ENCODE results near the gene THBS2.

THBS2 gene

DNA sequence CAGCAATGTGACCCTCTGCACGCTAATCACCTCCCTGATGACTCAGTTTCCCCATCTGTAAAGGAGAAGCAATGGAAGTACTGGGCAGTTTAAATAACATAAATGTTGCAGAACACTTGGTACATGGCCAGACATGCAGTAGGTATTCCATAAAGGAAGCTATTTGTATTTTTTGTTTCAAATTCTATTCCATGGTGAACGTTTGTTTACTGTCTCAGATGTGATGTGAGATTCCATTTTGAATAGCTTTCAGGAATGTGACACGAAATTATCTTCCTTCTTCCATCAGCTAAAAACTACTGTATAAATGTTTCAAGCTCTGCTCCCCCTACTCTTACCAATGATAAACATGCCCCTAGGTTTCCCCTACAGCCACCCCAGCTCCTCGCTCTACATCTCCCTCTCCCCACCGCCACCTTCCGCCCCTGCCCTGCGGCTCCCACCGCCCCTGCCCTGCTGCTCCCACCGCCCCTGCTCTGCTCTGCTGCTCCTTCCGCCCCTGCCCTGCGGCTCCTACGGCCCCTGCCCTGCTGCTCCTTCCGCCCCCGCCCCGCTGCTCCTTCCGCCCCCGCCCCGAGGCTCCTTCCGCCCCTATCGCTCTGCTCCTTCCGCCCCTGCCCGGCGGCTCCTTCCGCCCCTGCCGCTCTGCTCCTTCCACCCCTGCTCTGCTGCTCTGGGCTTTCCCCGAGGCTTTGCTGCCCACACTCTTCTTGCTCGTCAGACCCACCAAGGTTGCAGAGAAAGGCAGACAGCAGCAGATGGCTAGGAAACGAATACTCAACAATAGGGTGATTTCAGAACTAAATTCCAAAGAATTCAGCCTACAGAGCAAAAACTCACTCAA, 78.9 kb downstream of the THBS2 start:
- no peak overlapping the region for H3K4me3 ChIP-seq (ENCODE audit: low read depth, low read length)
- no peak for DNase-seq (ENCODE audit: low read depth)
- no peak for TF ChIP-seq POLR2A (IDR thresholded peaks at IDR 0.05; ENCODE audit: extremely low read depth, insufficient read length)
- TF ChIP-seq, protein P1, sequence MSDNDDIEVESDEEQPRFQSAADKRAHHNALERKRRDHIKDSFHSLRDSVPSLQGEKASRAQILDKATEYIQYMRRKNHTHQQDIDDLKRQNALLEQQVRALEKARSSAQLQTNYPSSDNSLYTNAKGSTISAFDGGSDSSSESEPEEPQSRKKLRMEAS (IDR thresholded peaks at IDR 0.05; ENCODE audit: low read depth, low read length), result no peak
- TF ChIP-seq MYC (IDR thresholded peaks at IDR 0.05; ENCODE audit: low read depth, low read length), result no peak
- TF ChIP-seq, protein P2, sequence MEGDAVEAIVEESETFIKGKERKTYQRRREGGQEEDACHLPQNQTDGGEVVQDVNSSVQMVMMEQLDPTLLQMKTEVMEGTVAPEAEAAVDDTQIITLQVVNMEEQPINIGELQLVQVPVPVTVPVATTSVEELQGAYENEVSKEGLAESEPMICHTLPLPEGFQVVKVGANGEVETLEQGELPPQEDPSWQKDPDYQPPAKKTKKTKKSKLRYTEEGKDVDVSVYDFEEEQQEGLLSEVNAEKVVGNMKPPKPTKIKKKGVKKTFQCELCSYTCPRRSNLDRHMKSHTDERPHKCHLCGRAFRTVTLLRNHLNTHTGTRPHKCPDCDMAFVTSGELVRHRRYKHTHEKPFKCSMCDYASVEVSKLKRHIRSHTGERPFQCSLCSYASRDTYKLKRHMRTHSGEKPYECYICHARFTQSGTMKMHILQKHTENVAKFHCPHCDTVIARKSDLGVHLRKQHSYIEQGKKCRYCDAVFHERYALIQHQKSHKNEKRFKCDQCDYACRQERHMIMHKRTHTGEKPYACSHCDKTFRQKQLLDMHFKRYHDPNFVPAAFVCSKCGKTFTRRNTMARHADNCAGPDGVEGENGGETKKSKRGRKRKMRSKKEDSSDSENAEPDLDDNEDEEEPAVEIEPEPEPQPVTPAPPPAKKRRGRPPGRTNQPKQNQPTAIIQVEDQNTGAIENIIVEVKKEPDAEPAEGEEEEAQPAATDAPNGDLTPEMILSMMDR (IDR thresholded peaks at IDR 0.05; ENCODE audit: low read depth, low read length), result no peak

DNA sequence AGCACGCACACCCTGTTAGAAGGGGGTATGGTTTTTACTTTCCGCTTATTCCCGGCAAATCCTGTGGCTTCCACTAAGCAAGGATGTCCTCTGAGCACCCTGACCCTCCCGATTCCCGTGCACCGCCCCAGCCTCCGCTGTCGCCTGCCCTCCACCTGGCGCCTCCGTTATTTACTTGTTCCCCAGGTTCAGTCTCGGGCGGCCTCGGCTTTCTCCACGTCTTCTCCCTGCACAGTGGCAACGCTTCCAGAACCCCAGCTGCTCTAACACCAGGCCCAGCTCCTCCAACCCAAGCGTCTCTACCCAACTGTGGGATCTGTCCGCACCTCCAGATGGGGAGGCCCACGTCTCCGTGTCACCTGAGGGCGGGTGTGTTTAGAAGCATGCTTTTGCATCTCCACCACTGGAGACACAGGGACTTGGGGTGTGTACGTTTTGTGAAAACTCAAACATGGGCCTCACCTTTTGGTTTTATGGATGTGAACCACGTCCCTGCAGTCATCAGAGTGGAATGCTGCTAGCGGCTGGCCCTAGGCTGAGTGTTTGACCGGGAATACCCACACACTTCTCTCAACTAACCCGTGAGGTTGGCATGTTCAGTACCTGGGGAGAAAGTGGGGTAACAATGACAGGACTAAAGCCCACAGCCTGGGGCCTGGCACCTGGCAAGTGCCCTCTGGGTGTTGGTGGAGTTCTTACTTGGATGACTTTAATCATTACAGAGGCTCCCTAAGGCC, 79.9 kb downstream of the THBS2 start:
- DNase-seq (ENCODE audit: low read depth), result no peak

DNA sequence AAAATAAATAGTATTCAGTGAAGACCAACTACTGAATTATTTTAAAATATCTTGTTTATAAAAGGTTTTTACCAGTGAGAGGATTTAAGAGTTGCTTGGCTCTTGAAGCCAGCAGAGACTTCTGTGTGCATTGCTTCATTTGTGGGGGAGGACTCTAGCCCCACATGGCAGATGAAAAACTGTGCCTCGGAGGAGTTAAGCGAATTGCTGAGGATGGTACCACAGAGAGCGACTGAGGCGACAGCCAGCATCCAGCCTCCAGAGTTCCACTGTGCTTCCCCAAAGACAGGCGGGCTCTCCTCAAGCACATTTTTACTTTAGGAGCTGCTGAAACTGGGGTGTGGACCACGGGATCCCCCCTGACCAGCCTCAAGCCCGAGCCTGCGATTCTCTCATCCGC, 80.7 kb downstream of the THBS2 start:
- TF ChIP-seq POLR2A (IDR thresholded peaks at IDR 0.05; ENCODE audit: extremely low read depth, insufficient read length) (no peak), MYC (IDR thresholded peaks at IDR 0.05; ENCODE audit: low read depth, low read length) (peak; percentile 79; the same call in 1 of the 2 replicates)
- TF ChIP-seq, protein P2 (IDR thresholded peaks at IDR 0.05; ENCODE audit: low read depth, low read length), result no peak
- TF ChIP-seq, protein P1 (IDR thresholded peaks at IDR 0.05; ENCODE audit: low read depth, low read length), result peak; percentile 79
- DNase-seq (ENCODE audit: low read depth), result peak; percentile 90
- no peak overlapping the region for H3K4me3 ChIP-seq (ENCODE audit: low read depth, low read length)

More for the DNA sequence above, 79.9 kb downstream of the THBS2 start:
- TF ChIP-seq MYC (IDR thresholded peaks at IDR 0.05; ENCODE audit: low read depth, low read length) (no peak), POLR2A (IDR thresholded peaks at IDR 0.05; ENCODE audit: extremely low read depth, insufficient read length) (no peak)
- TF ChIP-seq, protein P2 (IDR thresholded peaks at IDR 0.05; ENCODE audit: low read depth, low read length), result no peak
- no peak overlapping the region for H3K4me3 ChIP-seq (ENCODE audit: low read depth, low read length)

DNA sequence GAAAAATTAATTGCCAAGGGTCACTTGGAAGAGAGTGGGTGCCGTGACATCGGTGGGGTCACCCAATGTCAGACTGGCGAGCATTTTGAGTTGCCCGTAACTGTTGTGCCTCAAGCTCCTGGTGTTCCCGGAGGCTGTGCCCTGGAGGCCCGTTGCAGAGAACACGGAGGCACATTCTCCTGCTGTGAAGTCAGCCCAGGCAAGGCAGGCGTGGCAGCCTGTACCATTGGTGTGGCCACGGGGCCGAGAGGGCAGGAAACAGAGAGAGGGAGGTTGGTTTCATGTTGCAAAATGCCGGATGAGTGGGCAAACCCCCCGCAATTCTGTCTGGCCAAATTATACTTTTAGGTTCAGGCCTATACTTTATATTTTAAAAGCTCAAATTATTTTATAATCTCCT, 81.2 kb downstream of the THBS2 start:
- no peak overlapping the region for H3K4me3 ChIP-seq (ENCODE audit: low read depth, low read length)
- TF ChIP-seq, protein P2 (IDR thresholded peaks at IDR 0.05; ENCODE audit: low read depth, low read length), result no peak
- TF ChIP-seq POLR2A (IDR thresholded peaks at IDR 0.05; ENCODE audit: extremely low read depth, insufficient read length) (peak; percentile 43), MYC (IDR thresholded peaks at IDR 0.05; ENCODE audit: low read depth, low read length) (peak; percentile 91)
- TF ChIP-seq, protein P1 (IDR thresholded peaks at IDR 0.05; ENCODE audit: low read depth, low read length), result peak; percentile 87
- DNase-seq (ENCODE audit: low read depth), result peak; percentile 95

DNA sequence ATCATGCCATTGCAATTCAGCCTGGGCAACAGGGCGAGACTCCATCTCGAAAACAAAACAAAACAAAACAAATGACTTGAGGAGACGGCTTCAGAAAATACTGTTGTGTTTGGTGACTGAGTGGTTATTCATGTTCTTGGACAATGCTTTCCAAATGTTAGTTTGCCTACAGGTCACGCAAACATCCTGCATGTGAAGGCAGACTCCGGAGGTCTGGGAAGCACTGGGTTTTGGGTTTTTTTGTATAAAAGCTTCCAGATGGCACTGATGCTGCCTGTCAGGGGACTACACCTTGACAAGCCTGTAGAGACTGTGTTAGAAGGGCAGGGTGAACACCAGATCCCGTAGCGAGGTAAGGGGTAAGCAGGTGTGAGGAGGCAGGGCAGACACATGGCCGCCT, 81.7 kb downstream of the THBS2 start:
- no peak overlapping the region for H3K4me3 ChIP-seq (ENCODE audit: low read depth, low read length)
- TF ChIP-seq POLR2A (IDR thresholded peaks at IDR 0.05; ENCODE audit: extremely low read depth, insufficient read length) (no peak), MYC (IDR thresholded peaks at IDR 0.05; ENCODE audit: low read depth, low read length) (no peak)
- TF ChIP-seq, protein P1 (IDR thresholded peaks at IDR 0.05; ENCODE audit: low read depth, low read length), result no peak
- TF ChIP-seq, protein P2 (IDR thresholded peaks at IDR 0.05; ENCODE audit: low read depth, low read length), result no peak
- no peak for DNase-seq (ENCODE audit: low read depth)

Data from NB4 (cell line).